Lower leg skin (tissue), 3 donors: ENCODE data around the gene MOXD1.

Experiments used
- POLR2A ChIP-seq, 2 donors: fragments of 450-650 bp; IDR thresholded peaks; one replicate each; pipeline ENCODE4 v1.6.1; 2016 to 2017; ENCODE audit warnings: antibody characterized with exemption in 2 of 2, mild to moderate bottlenecking in 1 of 2, moderate library complexity in 1 of 2
- TF ChIP-seq, protein P1 (sequence below), 3 donors: fragments of 450-650 bp; IDR thresholded peaks; one replicate each; pipeline ENCODE4 v1.5.1; 2016; ENCODE audit warnings: antibody characterized with exemption in 3 of 3, mild to moderate bottlenecking in 3 of 3, moderate library complexity in 2 of 3

GRCh38 chr6:132330759-132331158 lies 70.5 kb downstream of the MOXD1 start:
- TF ChIP-seq, protein P1, sequence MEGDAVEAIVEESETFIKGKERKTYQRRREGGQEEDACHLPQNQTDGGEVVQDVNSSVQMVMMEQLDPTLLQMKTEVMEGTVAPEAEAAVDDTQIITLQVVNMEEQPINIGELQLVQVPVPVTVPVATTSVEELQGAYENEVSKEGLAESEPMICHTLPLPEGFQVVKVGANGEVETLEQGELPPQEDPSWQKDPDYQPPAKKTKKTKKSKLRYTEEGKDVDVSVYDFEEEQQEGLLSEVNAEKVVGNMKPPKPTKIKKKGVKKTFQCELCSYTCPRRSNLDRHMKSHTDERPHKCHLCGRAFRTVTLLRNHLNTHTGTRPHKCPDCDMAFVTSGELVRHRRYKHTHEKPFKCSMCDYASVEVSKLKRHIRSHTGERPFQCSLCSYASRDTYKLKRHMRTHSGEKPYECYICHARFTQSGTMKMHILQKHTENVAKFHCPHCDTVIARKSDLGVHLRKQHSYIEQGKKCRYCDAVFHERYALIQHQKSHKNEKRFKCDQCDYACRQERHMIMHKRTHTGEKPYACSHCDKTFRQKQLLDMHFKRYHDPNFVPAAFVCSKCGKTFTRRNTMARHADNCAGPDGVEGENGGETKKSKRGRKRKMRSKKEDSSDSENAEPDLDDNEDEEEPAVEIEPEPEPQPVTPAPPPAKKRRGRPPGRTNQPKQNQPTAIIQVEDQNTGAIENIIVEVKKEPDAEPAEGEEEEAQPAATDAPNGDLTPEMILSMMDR (IDR thresholded peaks at IDR 0.05), result no peak
- TF ChIP-seq POLR2A (IDR thresholded peaks at IDR 0.05), result no peak
